Neutrophil (primary cell): ENCODE results near the gene SRGAP1.

Source experiments
- H3K27ac ChIP-seq: fragments of 200-600 bp; sonication (generic); 2 replicates; pipeline ENCODE4 v1.5.1; 2016; ENCODE audit warnings: mild to moderate bottlenecking, moderate library complexity
- H3K27me3 ChIP-seq: fragments of 200-600 bp; sonication (generic); 2 replicates; pipeline ENCODE4 v1.6.0; 2016; ENCODE audit warnings: mild to moderate bottlenecking
- H3K36me3 ChIP-seq: fragments of 200-600 bp; sonication (generic); 2 replicates; pipeline ENCODE4 v1.5.1; 2017
- H3K4me1 ChIP-seq, 2 experiments: fragments of 200-600 bp in 1 of 2; sonication (generic) in 1 of 2; 1 replicate in 1 of 2; 2 replicates in 1 of 2; pipeline versions ENCODE4 v1.5.1 to v1.6.1; 2013 to 2016; ENCODE audit warnings: low read depth in 1 of 2, low read length in 1 of 2, mild to moderate bottlenecking in 1 of 2, moderate library complexity in 1 of 2; ENCODE audit not compliant: control insufficient read depth in 1 of 2, insufficient read depth in 1 of 2
- H3K4me3 ChIP-seq, 2 experiments: fragments of 200-600 bp in 1 of 2; sonication (generic) in 1 of 2; 1 replicate in 1 of 2; 2 replicates in 1 of 2; pipeline ENCODE4 v1.5.1; 2013 to 2016; ENCODE audit warnings: low read depth in 1 of 2, low read length in 1 of 2, mild to moderate bottlenecking in 1 of 2, moderate library complexity in 1 of 2
- H3K9me3 ChIP-seq: fragments of 200-600 bp; sonication (generic); 2 replicates; pipeline ENCODE4 v1.5.1; 2016
- CTCF ChIP-seq: fragments of 200-600 bp; sonication (generic); IDR thresholded peaks from 2 replicates; pipeline ENCODE4 v1.5.1; 2016; ENCODE audit warnings: antibody characterized with exemption

Gene SRGAP1

DNA sequence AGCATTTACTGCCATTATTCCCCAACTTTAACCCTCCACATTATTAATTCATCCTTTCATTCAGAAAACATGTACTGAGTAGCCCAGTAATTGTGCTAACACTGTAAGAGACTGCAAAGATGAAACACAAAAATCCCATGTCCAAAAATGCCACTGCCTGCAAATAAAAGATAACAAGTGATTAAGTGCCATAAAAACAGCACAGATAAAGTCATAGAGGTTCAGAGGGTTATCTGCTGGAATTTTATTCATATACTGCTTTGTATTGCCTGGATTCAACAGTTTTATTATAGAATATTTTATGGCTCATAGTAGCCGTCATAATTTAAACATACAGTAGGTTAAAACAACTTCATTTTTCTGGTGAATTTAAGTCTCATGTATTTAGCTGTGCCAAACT, 199.7 kb downstream of the SRGAP1 start:
- H3K36me3 ChIP-seq = no peaks in the 10 kb centered on the region
- no peaks in the 10 kb centered on the region for H3K4me1 ChIP-seq
- H3K4me3 ChIP-seq = no peak overlapping the region
- H3K27ac ChIP-seq = no peak overlapping the region
- no peak for TF ChIP-seq CTCF
- no peaks in the 10 kb centered on the region for H3K27me3 ChIP-seq
- no peaks in the 10 kb centered on the region for H3K9me3 ChIP-seq

GRCh38 chr12:64051057-64051456, 206.6 kb downstream of the SRGAP1 start:
- no peak for TF ChIP-seq CTCF
- no peaks in the 10 kb centered on the region for H3K27me3 ChIP-seq
- no peak overlapping the region for H3K27ac ChIP-seq
- H3K4me1 ChIP-seq = no peaks in the 10 kb centered on the region
- no peaks in the 10 kb centered on the region for H3K9me3 ChIP-seq
- no peaks in the 10 kb centered on the region for H3K36me3 ChIP-seq
- no peak overlapping the region for H3K4me3 ChIP-seq

- Histone ChIP-seq H3K27ac (no peak overlapping the region), H3K9me3 (no peaks in the 10 kb centered on the region), H3K4me3 (no peak overlapping the region), H3K4me1 (no peaks in the 10 kb centered on the region), H3K27me3 (no peaks in the 10 kb centered on the region), H3K36me3 (no peaks in the 10 kb centered on the region)
- no peak for TF ChIP-seq CTCF
These were observed 208.6 kb downstream of the SRGAP1 start for GRCh38 chr12:64053117-64053516.

GRCh38 chr12:64054079-64054520, 209.6 kb downstream of the SRGAP1 start:
- Histone ChIP-seq H3K4me3 (no peak overlapping the region), H3K27ac (no peak overlapping the region), H3K4me1 (no peaks in the 10 kb centered on the region), H3K27me3 (no peaks in the 10 kb centered on the region), H3K36me3 (no peaks in the 10 kb centered on the region), H3K9me3 (no peaks in the 10 kb centered on the region)
- no peak for TF ChIP-seq CTCF

DNA sequence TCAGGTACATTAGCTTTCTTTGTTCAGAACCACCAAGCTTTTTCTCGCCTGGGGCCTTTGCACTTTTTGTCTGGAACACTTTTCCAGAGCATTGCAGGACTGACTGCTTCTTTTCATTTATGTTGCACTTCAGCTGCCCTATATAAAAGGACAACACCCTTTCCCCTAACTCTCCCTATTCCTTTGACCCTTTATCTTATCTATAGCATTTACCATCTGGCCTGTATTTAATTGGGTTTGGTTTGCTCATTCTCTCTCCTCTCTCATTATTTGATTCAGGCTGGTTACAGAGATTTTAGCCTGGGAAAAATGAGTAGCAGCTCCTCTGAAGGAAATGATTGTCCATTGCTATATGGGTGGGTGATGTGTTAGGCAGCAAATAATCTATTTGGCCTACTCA, 212.2 kb downstream of the SRGAP1 start:
- Histone ChIP-seq H3K27me3 (no peaks in the 10 kb centered on the region), H3K4me1 (no peaks in the 10 kb centered on the region), H3K4me3 (no peak overlapping the region), H3K36me3 (no peaks in the 10 kb centered on the region), H3K27ac (no peak overlapping the region), H3K9me3 (no peaks in the 10 kb centered on the region)
- TF ChIP-seq CTCF = no peak

GRCh38 chr12:64057706-64058105, 213.2 kb downstream of the SRGAP1 start:
- no peak for TF ChIP-seq CTCF
- no peaks in the 10 kb centered on the region for H3K9me3 ChIP-seq

More at GRCh38 chr12:64057706-64058105, 213.2 kb downstream of the SRGAP1 start:
- H3K4me1 ChIP-seq = no peaks in the 10 kb centered on the region
- H3K36me3 ChIP-seq = no peaks in the 10 kb centered on the region
- no peaks in the 10 kb centered on the region for H3K27me3 ChIP-seq
- no peak overlapping the region for H3K27ac ChIP-seq
- no peak overlapping the region for H3K4me3 ChIP-seq
